Ovary (tissue), 3 donors: ENCODE measurements around the gene KRT77.

Source experiments
- POLR2A ChIP-seq: fragments of 450-650 bp; IDR thresholded peaks from one replicate; pipeline ENCODE4 v1.6.1; 2017; ENCODE audit warnings: antibody characterized with exemption, mild to moderate bottlenecking, moderate library complexity
- TF ChIP-seq, protein P1 (sequence below), 3 donors: fragments of 450-650 bp in 2 of 3; fragments of 200-600 bp in 1 of 3; IDR thresholded peaks; one replicate each; pipeline versions ENCODE4 v1.5.1 to v1.8.0; 2016 to 2022; ENCODE audit warnings: antibody characterized with exemption in 3 of 3, mild to moderate bottlenecking in 1 of 3
- donor health status: DM: no; HTN: no; CAD: no.

DNA sequence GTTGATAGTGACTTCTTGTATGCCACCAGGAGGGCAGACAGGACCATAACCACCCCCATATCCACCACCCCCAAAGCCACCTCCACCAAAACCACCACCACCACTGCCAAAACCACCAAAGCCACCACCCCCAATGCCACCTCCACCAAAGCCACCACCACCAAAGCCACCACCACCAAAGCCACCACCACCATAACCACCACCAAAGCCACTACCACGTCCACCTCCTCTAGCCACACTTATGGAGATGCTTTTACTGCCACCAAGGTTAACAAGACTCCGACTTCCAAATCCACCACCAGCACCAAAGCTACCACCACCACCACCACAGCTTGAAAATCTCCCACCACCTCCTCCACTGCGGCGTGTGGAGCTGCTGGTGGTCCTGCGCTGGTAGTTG is 23.4 kb downstream of the KRT77 start:
- TF ChIP-seq, protein P1, sequence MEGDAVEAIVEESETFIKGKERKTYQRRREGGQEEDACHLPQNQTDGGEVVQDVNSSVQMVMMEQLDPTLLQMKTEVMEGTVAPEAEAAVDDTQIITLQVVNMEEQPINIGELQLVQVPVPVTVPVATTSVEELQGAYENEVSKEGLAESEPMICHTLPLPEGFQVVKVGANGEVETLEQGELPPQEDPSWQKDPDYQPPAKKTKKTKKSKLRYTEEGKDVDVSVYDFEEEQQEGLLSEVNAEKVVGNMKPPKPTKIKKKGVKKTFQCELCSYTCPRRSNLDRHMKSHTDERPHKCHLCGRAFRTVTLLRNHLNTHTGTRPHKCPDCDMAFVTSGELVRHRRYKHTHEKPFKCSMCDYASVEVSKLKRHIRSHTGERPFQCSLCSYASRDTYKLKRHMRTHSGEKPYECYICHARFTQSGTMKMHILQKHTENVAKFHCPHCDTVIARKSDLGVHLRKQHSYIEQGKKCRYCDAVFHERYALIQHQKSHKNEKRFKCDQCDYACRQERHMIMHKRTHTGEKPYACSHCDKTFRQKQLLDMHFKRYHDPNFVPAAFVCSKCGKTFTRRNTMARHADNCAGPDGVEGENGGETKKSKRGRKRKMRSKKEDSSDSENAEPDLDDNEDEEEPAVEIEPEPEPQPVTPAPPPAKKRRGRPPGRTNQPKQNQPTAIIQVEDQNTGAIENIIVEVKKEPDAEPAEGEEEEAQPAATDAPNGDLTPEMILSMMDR (IDR thresholded peaks at IDR 0.05) = no peak
- TF ChIP-seq POLR2A = no peak
